EH (cell line): ENCODE data around the gene EVI5L.
A peak's percentile ranks its signal among the peaks of the same experiment; 100 is the strongest.

ENCODE experiments used
- DNase-seq: peaks from one replicate; pipeline ENCODE4 v3.0.0-alpha.2; 2015; ENCODE audit warnings: low read depth

EVI5L gene

GRCh38 chr19:7872306-7873204 is 42.5 kb downstream of the EVI5L start:
- no peak for DNase-seq

GRCh38 chr19:7873304-7874075 is 43.5 kb downstream of the EVI5L start:
- DNase-seq = no peak

GRCh38 chr19:7874076-7874896 is 44.3 kb downstream of the EVI5L start, which contains the start of gene PRR36:
Gene PRR36 (minus strand): TSS chr19:7874390. CDS start chr19:7873689, 701 bp downstream.
- no peak for DNase-seq

GRCh38 chr19:7874897-7875273 is 44.9 kb downstream of the EVI5L start:
- DNase-seq = no peak

GRCh38 chr19:7877249-7877836 is 47.3 kb downstream of the EVI5L start:
- peak; percentile 39 for DNase-seq

- DNase-seq = no peak
These were observed 49.2 kb downstream of the EVI5L start for GRCh38 chr19:7879111-7879807.

- DNase-seq = no peak
These were observed 49.8 kb downstream of the EVI5L start for GRCh38 chr19:7879836-7880235.

GRCh38 chr19:7881910-7882309 is 51.9 kb downstream of the EVI5L start:
- DNase-seq = no peak

- no peak for DNase-seq
These were observed 53.1 kb downstream of the EVI5L start for GRCh38 chr19:7883105-7883504.

GRCh38 chr19:7883796-7884570 is 54.0 kb downstream of the EVI5L start:
- DNase-seq = peak; percentile 81

GRCh38 chr19:7885818-7886217 is 55.8 kb downstream of the EVI5L start:
- DNase-seq = no peak

- DNase-seq = no peak
These were observed 57.6 kb downstream of the EVI5L start for GRCh38 chr19:7887408-7888144.

GRCh38 chr19:7888145-7888825 is 58.3 kb downstream of the EVI5L start, which contains the start of gene LRRC8E:
Gene LRRC8E (plus strand): TSS chr19:7888510. CDS start chr19:7895604, 7,094 bp downstream.
- DNase-seq = peak; percentile 83

GRCh38 chr19:7888826-7889217 is 58.8 kb downstream of the EVI5L start:
- DNase-seq = no peak

- peak; percentile 53 for DNase-seq
These were observed 63.5 kb downstream of the EVI5L start for GRCh38 chr19:7893362-7894101.

- no peak for DNase-seq
These were observed 64.7 kb downstream of the EVI5L start for GRCh38 chr19:7894612-7895309.

GRCh38 chr19:7895565-7895964 is 65.5 kb downstream of the EVI5L start:
- DNase-seq = no peak

- DNase-seq = no peak
These were observed 67.3 kb downstream of the EVI5L start for GRCh38 chr19:7897292-7897691.
